ENCODE results near the gene AGAP1.

DNA sequence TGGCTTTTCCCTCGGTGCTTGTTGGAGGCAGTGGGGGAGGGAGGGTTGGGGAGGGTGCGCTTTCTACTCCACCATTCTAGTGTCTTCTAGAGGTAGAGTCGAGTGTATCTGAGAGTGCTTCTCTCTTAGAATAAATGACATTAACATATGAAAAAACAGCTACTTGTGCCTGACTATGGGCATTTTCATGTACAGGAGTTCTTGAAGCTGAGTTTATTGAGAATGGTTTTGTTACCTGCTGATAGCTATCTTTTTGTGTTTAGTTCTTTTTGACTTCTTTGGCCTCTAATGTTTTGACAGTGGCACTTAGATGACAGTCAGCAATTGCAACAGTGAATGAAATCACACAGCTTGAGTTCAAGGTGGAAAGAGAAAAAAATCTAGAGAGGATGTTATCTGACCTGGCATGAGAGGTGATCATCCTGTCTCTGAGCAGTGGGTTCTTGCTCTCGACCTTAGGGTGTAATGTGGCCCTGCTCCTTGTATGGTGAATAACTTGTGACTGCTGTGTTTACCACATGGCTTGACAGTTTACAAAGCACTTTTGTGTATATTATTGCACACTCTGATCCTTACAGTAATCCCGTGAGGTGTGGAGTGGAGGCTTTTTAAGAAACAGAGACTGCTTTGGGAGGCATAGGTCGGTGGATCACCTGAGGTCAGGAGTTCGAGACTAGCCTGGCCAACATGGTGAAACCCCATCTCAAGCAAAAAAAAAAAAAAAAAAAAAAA lies 86.7 kb downstream of the AGAP1 start:
- TF ChIP-seq, protein P1, sequence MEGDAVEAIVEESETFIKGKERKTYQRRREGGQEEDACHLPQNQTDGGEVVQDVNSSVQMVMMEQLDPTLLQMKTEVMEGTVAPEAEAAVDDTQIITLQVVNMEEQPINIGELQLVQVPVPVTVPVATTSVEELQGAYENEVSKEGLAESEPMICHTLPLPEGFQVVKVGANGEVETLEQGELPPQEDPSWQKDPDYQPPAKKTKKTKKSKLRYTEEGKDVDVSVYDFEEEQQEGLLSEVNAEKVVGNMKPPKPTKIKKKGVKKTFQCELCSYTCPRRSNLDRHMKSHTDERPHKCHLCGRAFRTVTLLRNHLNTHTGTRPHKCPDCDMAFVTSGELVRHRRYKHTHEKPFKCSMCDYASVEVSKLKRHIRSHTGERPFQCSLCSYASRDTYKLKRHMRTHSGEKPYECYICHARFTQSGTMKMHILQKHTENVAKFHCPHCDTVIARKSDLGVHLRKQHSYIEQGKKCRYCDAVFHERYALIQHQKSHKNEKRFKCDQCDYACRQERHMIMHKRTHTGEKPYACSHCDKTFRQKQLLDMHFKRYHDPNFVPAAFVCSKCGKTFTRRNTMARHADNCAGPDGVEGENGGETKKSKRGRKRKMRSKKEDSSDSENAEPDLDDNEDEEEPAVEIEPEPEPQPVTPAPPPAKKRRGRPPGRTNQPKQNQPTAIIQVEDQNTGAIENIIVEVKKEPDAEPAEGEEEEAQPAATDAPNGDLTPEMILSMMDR (IDR thresholded peaks at IDR 0.05; ENCODE audit: insufficient read depth, low read depth, low read length) = no peak
- TF ChIP-seq EZH2 (IDR thresholded peaks at IDR 0.05; ENCODE audit: insufficient read depth, low read length) = no peak
